Measurements from ENCODE around the gene CTNNBIP1.

DNA sequence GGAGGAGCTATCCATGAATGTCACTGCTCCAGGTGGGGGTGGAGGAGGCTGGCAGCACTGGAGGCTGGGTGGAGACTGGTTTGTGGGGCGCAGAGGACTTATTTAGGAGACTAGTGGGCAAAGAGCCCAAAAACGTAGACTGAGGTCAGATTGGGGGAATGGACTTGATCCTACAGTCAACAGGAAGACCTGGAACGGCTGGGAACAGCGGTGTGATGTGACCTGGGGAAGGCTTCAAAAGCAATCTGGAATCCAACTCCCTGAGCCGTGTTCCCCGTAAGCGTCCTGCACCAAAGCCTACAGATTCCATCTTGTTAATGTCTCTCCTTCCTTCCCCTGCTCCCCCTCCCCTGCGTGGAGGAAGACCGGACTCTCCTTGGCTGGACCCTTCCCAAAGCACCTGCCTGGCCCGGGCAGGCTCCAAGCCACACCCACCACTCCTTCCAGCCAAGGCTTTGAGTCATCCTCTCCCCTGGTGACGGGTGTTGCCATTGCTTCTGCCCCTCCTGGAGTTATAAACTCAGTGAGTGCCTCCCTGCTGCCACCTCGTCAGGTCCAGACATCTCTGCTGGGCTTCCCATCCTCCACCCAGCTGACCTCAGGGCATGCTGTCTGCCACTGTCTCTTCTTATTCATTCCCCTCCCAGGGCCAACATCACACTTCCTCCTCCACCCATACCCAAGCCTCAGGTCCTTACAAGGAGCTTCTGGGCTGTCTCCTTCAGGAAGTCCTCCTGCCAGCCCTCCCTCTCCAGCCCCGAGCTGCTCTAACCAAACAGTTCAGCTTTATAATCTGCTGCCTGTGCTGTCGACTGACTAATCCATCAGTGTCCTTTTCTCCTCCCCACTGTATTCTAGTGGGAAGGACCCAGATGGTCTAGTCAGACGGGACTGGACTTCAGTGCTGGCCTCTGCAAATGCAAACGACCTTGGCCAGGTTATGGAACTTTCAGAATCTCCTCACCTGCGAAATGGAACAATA is 84.7 kb downstream of the CTNNBIP1 start:
- TF ChIP-seq CTCF (IDR thresholded peaks at IDR 0.05) (peak in 1 of 7 experiments; percentile 10), EP300 (IDR thresholded peaks at IDR 0.05) (no peak), POLR2A (IDR thresholded peaks at IDR 0.05) (no peak)
